Activated CD4-positive, alpha-beta T cell treated with anti-CD3 and anti-CD28 coated beads, Interleukin-2, amount 50 U/mL, for 24 hours (primary cell): Measurements from ENCODE around the gene CD4.

Experiments
- DNase-seq, 2 donors: peaks; one replicate each; pipeline ENCODE4 v3.0.0-alpha.2; 2020; ENCODE audit warnings: low read depth in 1 of 2, low spot score in 1 of 2

CD4 gene

GRCh38 chr12:6810758-6811157 is 21.4 kb downstream of the CD4 start:
- no peak for DNase-seq

GRCh38 chr12:6813363-6813762 is 24.0 kb downstream of the CD4 start:
- no peak for DNase-seq

- DNase-seq = no peak
Observed at GRCh38 chr12:6816598-6816997, 27.3 kb downstream of the CD4 start.

- no peak for DNase-seq
Observed at GRCh38 chr12:6817098-6817497, 27.8 kb downstream of the CD4 start.

- DNase-seq = no peak
Observed at GRCh38 chr12:6817662-6818157, 28.4 kb downstream of the CD4 start.

GRCh38 chr12:6818222-6818621 is 28.9 kb downstream of the CD4 start:
- no peak for DNase-seq

GRCh38 chr12:6818645-6819044 is 29.3 kb downstream of the CD4 start:
- no peak for DNase-seq

- no peak for DNase-seq
Observed at GRCh38 chr12:6819106-6820030, 30.0 kb downstream of the CD4 start.

- DNase-seq = no peak
Observed at GRCh38 chr12:6820166-6820565, 30.8 kb downstream of the CD4 start.

GRCh38 chr12:6821591-6822425 is 32.5 kb downstream of the CD4 start, which contains the start of gene GPR162:
GPR162 (plus strand) TSS chr12:6821821; CDS start chr12:6823899, 2,078 bp downstream.
- DNase-seq = no peak

GRCh38 chr12:6822426-6823135 is 33.3 kb downstream of the CD4 start:
- DNase-seq = no peak

GRCh38 chr12:6823182-6824084 is 34.1 kb downstream of the CD4 start:
- DNase-seq = no peak

- no peak for DNase-seq
Observed at GRCh38 chr12:6824085-6824775, 34.9 kb downstream of the CD4 start.

- DNase-seq = no peak
Observed at GRCh38 chr12:6824901-6825381, 35.6 kb downstream of the CD4 start.

GRCh38 chr12:6825398-6826124 is 36.2 kb downstream of the CD4 start:
- DNase-seq = peak; percentile 77 to 78

- no peak for DNase-seq
Observed at GRCh38 chr12:6826125-6826733, 36.9 kb downstream of the CD4 start.

- no peak for DNase-seq
Observed at GRCh38 chr12:6826734-6827436, 37.6 kb downstream of the CD4 start.
